HEK293T (cell line): ENCODE results near the gene TMEM259.

ENCODE experiments used
- CTCF ChIA-PET: fragments of 350-600 bp; formaldehyde crosslinking; extraction: SDS; loops from one replicate; lab custom pipeline; 2021; ENCODE audit warnings: antibody characterized with exemption, inconsistent platforms; lab: Yijun Ruan, JAX
- POLR2A ChIA-PET: fragments of 350-600 bp; formaldehyde crosslinking; extraction: SDS; loops from one replicate; lab custom pipeline; 2020; ENCODE audit warnings: antibody characterized with exemption, inconsistent platforms; lab: Yijun Ruan, JAX
- DNase-seq: peaks from one replicate; pipeline ENCODE4 v3.0.0; 2012; ENCODE audit warnings: mixed read lengths; ENCODE audit errors: extremely low spot score
- ARNT ChIP-seq: fragments of 450-650 bp; IDR thresholded peaks from 2 replicates; pipeline ENCODE4 v1.6.1; 2017; ENCODE audit warnings: mild to moderate bottlenecking
- BHLHE40 ChIP-seq: fragments of 450-650 bp; IDR thresholded peaks from 2 replicates; pipeline ENCODE4 v1.6.1; 2016; ENCODE audit warnings: mild to moderate bottlenecking, moderate library complexity, borderline replicate concordance
- CTBP1 ChIP-seq: fragments of 450-650 bp; IDR thresholded peaks from 2 replicates; pipeline ENCODE4 v1.6.1; 2016; ENCODE audit warnings: borderline replicate concordance
- ELF4 ChIP-seq: fragments of 450-650 bp; IDR thresholded peaks from 2 replicates; pipeline ENCODE4 v1.6.1; 2017; ENCODE audit warnings: antibody characterized with exemption
- FOXA1 ChIP-seq: fragments of 450-650 bp; IDR thresholded peaks from 2 replicates; pipeline ENCODE4 v1.6.1; 2016; ENCODE audit warnings: mild to moderate bottlenecking
- FOXK2 ChIP-seq: fragments of 450-650 bp; IDR thresholded peaks from 2 replicates; pipeline ENCODE4 v1.6.1; 2016; ENCODE audit warnings: mild to moderate bottlenecking
- FOXM1 ChIP-seq: fragments of 450-650 bp; IDR thresholded peaks from 2 replicates; pipeline ENCODE4 v1.6.1; 2017; ENCODE audit warnings: mild to moderate bottlenecking, borderline replicate concordance
- HDGF ChIP-seq: fragments of 450-650 bp; IDR thresholded peaks from 2 replicates; pipeline ENCODE4 v1.6.1; 2017; ENCODE audit warnings: antibody characterized with exemption, borderline replicate concordance
- L3MBTL2 ChIP-seq: fragments of 450-650 bp; conservative IDR thresholded peaks from 2 replicates; pipeline ENCODE4 v1.6.1; 2016; ENCODE audit warnings: mild to moderate bottlenecking
- LEF1 ChIP-seq: fragments of 450-650 bp; IDR thresholded peaks from 2 replicates; pipeline ENCODE4 v1.6.1; 2017; ENCODE audit warnings: mild to moderate bottlenecking, borderline replicate concordance
- NFRKB ChIP-seq: fragments of 450-650 bp; IDR thresholded peaks from 2 replicates; pipeline ENCODE4 v1.6.1; 2016; ENCODE audit warnings: mild to moderate bottlenecking, moderate library complexity
- SP1 ChIP-seq: fragments of 450-650 bp; IDR thresholded peaks from 2 replicates; pipeline ENCODE4 v1.6.1; 2017
- SUZ12 ChIP-seq: fragments of 450-650 bp; IDR thresholded peaks from 2 replicates; pipeline ENCODE4 v1.6.1; 2016; ENCODE audit warnings: mild to moderate bottlenecking
- TARDBP ChIP-seq: fragments of 450-650 bp; IDR thresholded peaks from 2 replicates; pipeline ENCODE4 v1.6.1; 2016
- ZNF384 ChIP-seq: fragments of 450-650 bp; IDR thresholded peaks from 2 replicates; pipeline ENCODE4 v1.6.1; 2016
- TF ChIP-seq, protein P1 (sequence below): fragments of 450-650 bp; IDR thresholded peaks from 2 replicates; pipeline ENCODE4 v1.6.1; 2016

TMEM259 gene

DNA sequence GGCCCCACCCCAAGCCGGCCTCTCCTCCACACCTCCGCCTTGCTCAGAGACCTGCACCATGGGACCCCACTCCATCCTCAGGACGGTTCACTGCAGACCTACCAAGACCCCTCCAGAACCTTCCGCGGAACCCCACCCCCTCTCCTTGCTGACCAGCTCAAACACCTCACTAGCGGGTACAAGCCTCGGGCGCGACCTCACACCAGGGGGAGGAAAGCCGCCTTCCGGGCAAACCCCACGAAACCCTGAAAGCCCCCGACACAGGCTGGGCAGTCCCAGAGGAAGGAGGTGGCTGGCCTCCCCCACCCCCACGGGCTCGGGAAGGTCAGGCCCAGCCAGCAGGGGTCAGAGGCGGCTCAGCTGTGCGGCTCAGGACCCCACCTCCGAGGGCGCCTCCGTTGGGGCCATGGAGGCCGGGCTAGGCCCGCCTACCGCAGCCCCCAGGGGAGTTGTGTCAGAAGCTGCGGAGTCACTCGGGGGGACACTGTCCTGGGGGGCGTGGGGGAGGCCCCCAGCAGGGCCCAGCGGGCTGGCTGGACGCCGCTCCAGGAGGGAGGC, 10.9 kb downstream of the TMEM259 start:
- ChIA-PET CTCF (no interaction called here), POLR2A (no interaction called here)
- TF ChIP-seq TARDBP: no peak
- no peak for TF ChIP-seq FOXK2
- TF ChIP-seq ZNF384: no peak
- TF ChIP-seq SUZ12: no peak
- TF ChIP-seq CTBP1: no peak
- TF ChIP-seq SP1: no peak
- TF ChIP-seq HDGF: no peak
- no peak for TF ChIP-seq ELF4
- no peak for TF ChIP-seq BHLHE40
- TF ChIP-seq FOXA1: no peak
- TF ChIP-seq L3MBTL2: no peak
- no peak for TF ChIP-seq ARNT
- TF ChIP-seq, protein P1, sequence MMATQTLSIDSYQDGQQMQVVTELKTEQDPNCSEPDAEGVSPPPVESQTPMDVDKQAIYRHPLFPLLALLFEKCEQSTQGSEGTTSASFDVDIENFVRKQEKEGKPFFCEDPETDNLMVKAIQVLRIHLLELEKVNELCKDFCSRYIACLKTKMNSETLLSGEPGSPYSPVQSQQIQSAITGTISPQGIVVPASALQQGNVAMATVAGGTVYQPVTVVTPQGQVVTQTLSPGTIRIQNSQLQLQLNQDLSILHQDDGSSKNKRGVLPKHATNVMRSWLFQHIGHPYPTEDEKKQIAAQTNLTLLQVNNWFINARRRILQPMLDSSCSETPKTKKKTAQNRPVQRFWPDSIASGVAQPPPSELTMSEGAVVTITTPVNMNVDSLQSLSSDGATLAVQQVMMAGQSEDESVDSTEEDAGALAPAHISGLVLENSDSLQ: no peak
- TF ChIP-seq NFRKB: no peak
- TF ChIP-seq LEF1: no peak
- TF ChIP-seq FOXM1: no peak
- DNase-seq: no peak

DNA sequence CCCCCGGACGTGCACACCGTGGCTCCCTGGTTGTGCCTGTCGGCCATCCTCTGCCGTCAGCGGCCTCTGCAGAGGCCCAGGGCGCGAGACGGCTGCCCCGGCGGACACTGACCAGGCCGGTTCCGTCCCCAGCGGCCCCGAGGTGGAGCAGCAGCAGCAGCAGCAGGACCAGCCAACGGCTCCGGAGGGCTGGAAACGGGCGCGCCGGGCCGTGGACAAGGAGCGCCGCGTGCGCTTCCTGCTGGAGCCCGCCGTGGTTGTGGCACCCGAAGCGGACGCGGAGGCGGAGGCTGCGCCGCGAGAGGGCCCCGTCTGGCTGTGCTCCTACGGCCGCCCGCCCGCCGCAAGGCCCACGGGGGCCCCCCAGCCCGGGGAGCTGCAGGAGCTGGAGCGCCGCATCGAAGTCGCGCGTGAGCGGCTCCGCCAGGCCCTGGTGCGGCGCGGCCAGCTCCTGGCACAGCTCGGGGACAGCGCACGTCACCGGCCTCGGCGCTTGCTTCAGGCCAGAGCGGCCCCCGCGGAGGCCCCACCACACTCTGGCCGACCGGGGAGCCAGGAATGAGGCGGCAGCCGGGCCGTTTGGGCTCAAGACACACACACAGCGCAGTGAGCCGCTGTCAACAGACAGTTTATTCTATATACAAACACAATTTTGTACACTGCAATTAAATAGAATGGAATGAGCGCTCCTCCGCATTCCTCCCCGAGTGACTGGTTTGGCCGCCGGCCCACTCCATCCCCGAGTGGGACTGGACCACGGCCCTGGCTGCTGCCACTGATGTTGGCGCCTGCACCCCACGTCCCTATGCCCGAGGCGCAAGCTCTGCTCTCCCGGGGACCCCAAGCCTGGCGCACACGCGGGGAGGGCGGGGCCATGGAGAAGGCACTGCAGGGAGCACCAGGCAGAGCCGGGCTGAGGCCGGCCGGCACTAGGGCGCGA, 11.6 kb downstream of the TMEM259 start:
- CTCF ChIA-PET: no interaction called here
- POLR2A ChIA-PET: no interaction called here
- DNase-seq: no peak
- TF ChIP-seq BHLHE40 (no peak), LEF1 (no peak), ZNF384 (no peak), SP1 (no peak), FOXK2 (no peak), ELF4 (no peak), FOXA1 (no peak), CTBP1 (no peak), ARNT (no peak), HDGF (no peak), FOXM1 (no peak), SUZ12 (no peak), NFRKB (no peak)
- TF ChIP-seq, protein P1: no peak

DNA sequence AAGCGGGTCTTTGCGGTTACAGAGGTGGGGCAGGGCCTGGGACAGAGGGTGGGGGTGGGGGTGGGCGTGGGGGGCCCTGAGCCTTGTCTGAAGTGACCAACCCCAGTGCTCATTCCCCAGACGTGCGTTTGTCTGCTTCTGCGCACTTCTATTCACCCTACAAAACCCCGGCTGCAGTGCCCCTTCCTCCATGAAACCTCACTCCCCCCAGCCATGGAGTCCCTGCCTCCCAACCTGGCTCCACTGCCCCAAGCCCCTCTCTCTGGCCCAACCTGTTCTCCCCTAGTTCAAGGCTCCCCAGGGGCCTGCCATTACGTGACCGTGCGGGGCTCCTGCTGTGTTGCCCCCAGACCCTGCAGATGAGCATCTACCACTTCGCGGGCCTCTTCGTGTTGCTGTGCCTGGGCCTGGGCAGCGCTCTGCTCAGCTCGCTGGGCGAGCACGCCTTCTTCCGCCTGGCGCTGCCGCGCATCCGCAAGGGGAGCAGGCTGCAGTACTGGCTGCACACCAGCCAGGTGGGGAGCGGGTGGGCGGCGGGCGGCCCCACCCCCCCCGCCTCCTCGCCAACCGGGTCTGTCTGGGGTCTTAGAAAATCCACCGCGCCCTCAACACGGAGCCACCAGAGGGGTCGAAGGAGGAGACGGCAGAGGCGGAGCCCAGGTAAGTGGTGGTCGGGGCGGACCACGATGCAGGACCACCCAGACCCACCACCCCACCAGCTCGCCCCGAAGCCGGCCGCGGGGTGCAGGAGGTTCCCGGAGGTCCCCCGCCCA, 12.5 kb downstream of the TMEM259 start:
- no peak for DNase-seq
- CTCF ChIA-PET: no interaction called here
- TF ChIP-seq, protein P1: no peak
- no peak for TF ChIP-seq FOXM1
- no peak for TF ChIP-seq CTBP1
- no peak for TF ChIP-seq HDGF
- TF ChIP-seq BHLHE40: no peak
- no peak for TF ChIP-seq NFRKB
- no peak for TF ChIP-seq FOXA1
- no peak for TF ChIP-seq LEF1
- no peak for TF ChIP-seq SP1
- TF ChIP-seq L3MBTL2: no peak
- no peak for TF ChIP-seq FOXK2
- no peak for TF ChIP-seq ARNT
- no peak for TF ChIP-seq ZNF384
- no peak for TF ChIP-seq ELF4
- POLR2A ChIA-PET: no interaction called here

DNA sequence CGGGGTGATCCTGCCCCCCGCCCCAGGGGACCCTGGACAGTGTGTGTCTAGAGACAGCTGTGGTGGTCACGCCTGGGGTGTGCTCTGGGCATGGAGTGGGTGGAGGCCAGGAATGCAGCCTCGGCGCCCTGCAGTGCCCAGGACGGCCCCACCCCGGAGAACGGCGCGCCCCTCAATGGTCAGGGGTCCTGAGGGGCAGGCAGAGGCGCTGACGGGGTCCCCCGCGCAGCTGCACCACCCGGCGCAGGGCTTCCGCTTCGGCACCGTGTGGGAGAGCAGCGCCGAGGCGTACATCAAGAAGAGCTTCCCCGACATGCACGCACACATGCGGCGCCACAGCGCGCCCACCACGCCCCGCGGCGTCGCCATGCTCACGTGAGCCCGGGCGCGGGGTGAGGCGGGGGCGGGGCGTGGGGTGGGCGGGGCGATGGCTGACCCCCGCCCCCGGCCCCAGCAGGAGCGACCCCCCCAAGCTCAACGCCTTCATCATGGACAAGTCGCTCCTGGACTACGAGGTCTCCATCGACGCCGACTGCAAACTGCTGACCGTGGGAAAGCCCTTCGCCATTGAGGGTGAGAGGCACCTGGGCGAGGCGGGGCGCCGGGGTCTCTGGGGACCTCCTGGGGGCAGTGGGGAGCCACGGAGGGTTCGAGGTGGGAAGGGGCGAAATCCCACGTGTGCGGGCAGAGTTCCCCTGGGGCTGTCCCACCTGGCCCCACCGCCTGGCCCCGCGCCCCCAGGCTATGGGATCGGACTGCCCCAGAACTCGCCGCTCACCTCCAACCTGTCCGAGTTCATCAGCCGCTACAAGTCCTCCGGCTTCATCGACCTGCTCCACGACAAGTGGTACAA, 13.3 kb downstream of the TMEM259 start:
- TF ChIP-seq NFRKB (no peak), FOXK2 (no peak), TARDBP (no peak)
- TF ChIP-seq, protein P1: no peak
- ChIA-PET CTCF (no interaction called here), POLR2A (interaction anchor here (0.8 kb wide), 1 partner anchor 12 kb away, joined by 3 read pairs; no protein-coding TSS in a partner anchor)
- DNase-seq: no peak
